GM15510 (cell line): ENCODE measurements around the gene MAST3.

Source experiments
- POLR2A ChIP-seq: IDR thresholded peaks from 3 replicates; pipeline ENCODE4 v1.6.1; 2011; ENCODE audit warnings: borderline replicate concordance; ENCODE audit not compliant: insufficient read length; ENCODE audit errors: extremely low read depth

The MAST3 gene

GRCh38 chr19:18102916-18103542 lies 5.5 kb downstream of the MAST3 start:
- no peak for TF ChIP-seq POLR2A

DNA sequence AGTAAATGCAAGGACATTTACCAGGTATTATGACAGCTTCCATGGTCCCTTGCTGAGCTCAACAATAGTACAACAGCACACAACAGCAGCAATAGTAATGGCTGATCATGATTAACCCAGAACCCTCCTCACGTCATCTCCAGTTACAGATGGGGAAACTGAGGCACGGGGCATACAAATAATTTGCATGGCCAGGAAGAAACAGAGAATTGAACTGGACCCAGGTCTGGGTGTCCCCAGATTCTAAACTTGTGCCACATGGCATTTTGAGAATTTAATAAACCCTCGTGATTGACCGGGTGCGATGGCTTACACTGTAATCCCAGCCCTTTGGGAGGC lies 7.2 kb downstream of the MAST3 start:
- TF ChIP-seq POLR2A: no peak

GRCh38 chr19:18107235-18107634 lies 9.7 kb downstream of the MAST3 start:
- TF ChIP-seq POLR2A: no peak

GRCh38 chr19:18108897-18109296 lies 11.3 kb downstream of the MAST3 start:
- TF ChIP-seq POLR2A: no peak

DNA sequence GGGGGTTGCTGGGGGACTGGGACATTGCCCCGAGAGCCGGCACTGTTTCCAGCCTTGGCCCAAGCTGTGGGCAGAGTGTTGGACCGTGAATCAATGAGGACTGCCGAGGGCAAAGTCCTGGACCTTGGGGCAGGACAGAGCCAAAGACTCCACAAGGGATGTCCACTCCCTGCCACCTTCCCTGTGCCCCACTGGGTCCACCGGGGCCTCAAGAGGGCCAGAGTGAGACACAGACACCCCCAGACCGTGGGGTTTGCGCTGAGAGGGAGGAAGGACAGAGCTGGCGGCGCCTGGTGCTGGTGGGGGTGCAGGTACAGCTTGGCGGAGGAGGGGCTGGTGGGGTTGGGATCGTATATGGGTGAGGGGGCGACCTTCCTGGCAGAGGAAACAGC lies 11.8 kb downstream of the MAST3 start:
- TF ChIP-seq POLR2A: no peak

DNA sequence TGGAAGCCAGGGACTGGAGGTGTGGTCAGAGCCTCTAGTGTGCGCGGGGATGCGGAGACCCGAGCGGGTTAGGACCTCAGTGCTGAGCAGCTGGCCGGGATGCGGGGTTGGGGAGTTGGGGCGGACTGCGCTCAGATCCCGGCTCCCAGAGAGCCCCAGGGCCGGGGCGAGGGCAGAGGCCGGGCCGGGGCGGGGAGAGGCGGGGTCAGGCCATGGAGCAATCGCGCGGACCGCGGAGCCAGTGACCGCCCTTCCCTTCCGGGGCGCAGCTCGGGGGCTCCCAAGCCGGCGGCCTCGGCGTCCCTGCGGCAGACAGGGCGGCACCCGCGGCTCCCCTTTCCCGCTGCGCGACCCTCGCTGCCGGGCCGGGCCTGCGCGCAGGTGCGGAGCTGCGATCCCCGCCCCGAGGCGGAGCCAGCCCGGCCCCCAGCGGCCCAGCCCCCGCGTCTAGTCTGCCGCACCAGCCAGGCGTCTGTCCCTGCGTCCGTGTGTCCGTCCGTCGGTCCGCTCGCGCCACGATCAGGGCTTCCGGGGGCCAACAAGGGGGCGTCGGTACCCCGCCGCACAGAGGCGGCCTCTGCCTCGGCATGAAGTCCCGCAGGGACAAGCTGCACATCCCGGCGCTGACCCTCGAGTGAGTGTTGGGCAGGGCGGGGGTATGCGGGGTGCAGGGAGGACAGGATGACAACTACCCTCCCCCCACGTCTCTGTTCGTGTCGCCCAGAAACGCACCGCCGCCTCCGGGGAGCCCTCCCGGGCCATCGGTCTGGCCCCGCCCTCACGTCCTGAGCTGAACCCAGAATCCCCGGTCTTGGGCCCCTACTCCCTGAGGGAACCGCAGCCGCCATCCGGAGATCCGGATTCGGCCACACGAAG lies 12.4 kb downstream of the MAST3 start:
- TF ChIP-seq POLR2A: peak; percentile 46

GRCh38 chr19:18110609-18111232 lies 13.1 kb downstream of the MAST3 start:
- no peak for TF ChIP-seq POLR2A

DNA sequence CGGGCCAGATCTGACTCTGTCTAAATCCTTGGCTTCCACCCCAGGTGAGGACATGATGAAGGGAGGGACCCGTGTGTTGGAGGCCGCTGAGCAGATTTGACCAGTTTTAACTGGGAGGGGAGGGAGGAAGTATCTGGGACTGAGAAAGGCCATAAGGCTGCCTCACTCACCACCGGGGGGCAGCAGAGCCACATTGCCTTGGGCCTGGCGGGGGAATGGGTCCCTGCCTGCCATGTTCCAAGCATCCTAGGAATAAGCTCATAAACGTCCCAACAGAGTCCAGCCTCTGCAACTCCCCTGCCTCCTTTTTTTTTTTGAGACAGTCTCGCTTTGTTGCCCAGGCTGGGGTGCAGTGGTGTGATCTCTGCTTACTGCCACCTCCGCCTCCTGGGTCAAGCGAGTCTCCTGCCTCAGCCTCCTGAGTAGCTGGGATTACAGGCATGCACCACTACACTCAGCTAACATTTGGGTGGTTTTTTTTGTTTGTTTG lies 15.5 kb downstream of the MAST3 start:
- no peak for TF ChIP-seq POLR2A

DNA sequence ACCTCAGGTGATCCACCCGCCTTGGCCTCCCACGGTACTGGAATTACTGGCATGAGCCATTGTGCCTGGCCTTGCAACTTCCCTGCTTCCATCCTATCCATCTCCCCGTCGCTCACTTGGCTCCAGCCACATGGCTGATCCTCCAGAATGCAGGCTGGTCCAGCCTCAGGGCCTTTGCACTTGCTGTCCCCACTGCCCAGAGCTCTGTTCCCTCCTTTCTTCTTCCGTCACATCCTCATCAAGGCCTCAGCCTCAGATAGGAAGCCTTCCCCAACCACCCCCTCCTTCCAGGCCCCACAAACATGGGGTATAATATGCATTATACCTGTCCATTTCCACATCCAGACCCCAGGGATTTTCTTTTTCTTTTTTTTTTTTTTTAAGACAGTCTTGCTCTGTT lies 16.2 kb downstream of the MAST3 start:
- TF ChIP-seq POLR2A: no peak

GRCh38 chr19:18114483-18114882 lies 16.9 kb downstream of the MAST3 start:
- TF ChIP-seq POLR2A: no peak

- TF ChIP-seq POLR2A: no peak
Observed at GRCh38 chr19:18117364-18117691, 19.8 kb downstream of the MAST3 start.

- no peak for TF ChIP-seq POLR2A
Observed at GRCh38 chr19:18117692-18118378, 20.3 kb downstream of the MAST3 start.

DNA sequence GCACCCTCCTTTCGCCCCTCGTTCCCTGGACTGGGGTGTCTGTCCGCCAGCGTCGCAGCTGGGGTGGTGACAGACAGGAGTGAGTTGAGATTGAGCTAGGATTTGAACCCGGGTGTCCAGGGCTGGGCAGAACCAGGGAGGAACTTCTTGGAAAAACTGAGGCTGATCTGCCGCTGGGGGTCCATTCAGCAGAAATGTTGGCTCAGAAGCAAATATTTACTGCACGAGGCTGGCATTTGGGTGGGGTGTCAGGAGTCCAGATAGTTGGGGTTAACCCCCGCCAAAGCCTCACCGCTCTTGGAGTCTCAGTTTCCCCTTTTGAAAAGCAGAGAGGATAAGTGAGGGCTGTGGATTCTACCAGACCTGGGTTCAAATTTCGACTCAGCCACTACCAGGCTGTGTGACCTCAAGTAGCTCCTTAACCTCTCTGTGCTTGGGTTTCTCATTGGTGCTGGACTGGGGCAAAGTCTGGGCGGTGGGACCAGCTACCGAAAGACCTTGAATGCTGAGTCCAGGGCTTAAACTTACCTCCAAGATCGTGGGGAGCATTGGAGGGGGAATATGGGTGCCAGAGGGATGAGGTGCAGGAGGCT lies 20.9 kb downstream of the MAST3 start:
- no peak for TF ChIP-seq POLR2A

GRCh38 chr19:18119013-18119716 lies 21.6 kb downstream of the MAST3 start:
- no peak for TF ChIP-seq POLR2A
